K562 (cell line): Measurements from ENCODE around the gene MPIG6B. TPM values are rescaled to one million over a fixed set of nuclear protein-coding genes. Genes with fewer than 3 reads are reported as not detected.

Experiments used
- ARHGAP35 ChIP-seq: fragments of 450-650 bp; IDR thresholded peaks from 2 replicates; pipeline ENCODE4 v1.6.1; 2018; ENCODE audit not compliant: partially characterized antibody
- CAMTA2 ChIP-seq: fragments of 250-450 bp; sonication (Bioruptor Pico); conservative IDR thresholded peaks from 2 replicates; pipeline ENCODE4 v1.5.1; 2022
- CC2D1A ChIP-seq: fragments of 450-650 bp; IDR thresholded peaks from 2 replicates; pipeline ENCODE4 v1.6.1; 2017; ENCODE audit warnings: mild to moderate bottlenecking
- DACH1 ChIP-seq: fragments of 450-650 bp; IDR thresholded peaks from 2 replicates; pipeline ENCODE4 v1.6.1; 2018; ENCODE audit not compliant: partially characterized antibody
- FOXA1 ChIP-seq: fragments of 450-650 bp; IDR thresholded peaks from 2 replicates; pipeline ENCODE4 v1.6.1; 2016; ENCODE audit warnings: mild to moderate bottlenecking, borderline replicate concordance
- HLTF ChIP-seq: fragments of 450-650 bp; IDR thresholded peaks from 2 replicates; pipeline ENCODE4 v1.6.1; 2016
- HNRNPL ChIP-seq: fragments of 200-400 bp; formaldehyde crosslinking; IDR thresholded peaks from 2 replicates; pipeline ENCODE4 v1.6.1; 2017; ENCODE audit warnings: low read depth, mild to moderate bottlenecking, low read length
- JUNB ChIP-seq: fragments of 450-650 bp; formaldehyde crosslinking; conservative IDR thresholded peaks from 2 replicates; pipeline ENCODE4 v1.4.0; 2020; ENCODE audit warnings: mild to moderate bottlenecking
- KLF6 ChIP-seq: fragments of 250-450 bp; sonication (Bioruptor Pico); IDR thresholded peaks from 2 replicates; pipeline ENCODE4 v1.4.0; 2020; ENCODE audit warnings: mild to moderate bottlenecking, moderate library complexity, borderline replicate concordance
- MED1 ChIP-seq: sonication (generic); formaldehyde crosslinking; IDR thresholded peaks from 2 replicates; pipeline ENCODE4 v1.8.1; 2023; ENCODE audit warnings: missing genetic modification reagents, borderline replicate concordance
- SRSF7 ChIP-seq: fragments of 200-400 bp; formaldehyde crosslinking; optimal IDR thresholded peaks from 2 replicates; pipeline ENCODE3; 2017; ENCODE audit warnings: mild to moderate bottlenecking, low read depth, low read length
- TAF9B ChIP-seq: fragments of 450-650 bp; IDR thresholded peaks from 2 replicates; pipeline ENCODE4 v1.6.1; 2018; ENCODE audit warnings: mild to moderate bottlenecking; ENCODE audit not compliant: partially characterized antibody
- ZNF431 ChIP-seq: sonication (generic); formaldehyde crosslinking; IDR thresholded peaks from 2 replicates; pipeline ENCODE4 v1.8.0; 2022; ENCODE audit warnings: mild to moderate bottlenecking, missing genetic modification reagents
- ZNF695 ChIP-seq: fragments of 450-650 bp; formaldehyde crosslinking; IDR thresholded peaks from 2 replicates; pipeline ENCODE4 v1.4.0; 2020; ENCODE audit warnings: mild to moderate bottlenecking, moderate library complexity
- ZNF696 ChIP-seq: fragments of 250-450 bp; sonication (Bioruptor Pico); conservative IDR thresholded peaks from 2 replicates; pipeline ENCODE4 v1.4.0; 2020; ENCODE audit warnings: mild to moderate bottlenecking, moderate library complexity
- polyA plus RNA-seq, 8 experiments: library from polyadenylated mRNA; depleted of rRNA in 4 of 8; stranded (reverse) in 5 of 8; unstranded in 3 of 8; fragments of >200 nt; fragmentation: Nextera tagmentation in 2 of 8; fragmentation: Illumina TruSeq in 1 of 8; extraction: Ambion mirVana in 2 of 8; extraction: Trizol in 1 of 8; gene quantifications; 2 replicates each; pipeline versions ENCODE4 v1.2.1 to v1.2.3, GENCODE V29; 2011 to 2014; ENCODE audit warnings: inconsistent platforms in 1 of 8, missing spikeins in 1 of 8
- total RNA-seq, 7 experiments: library from RNA; depleted of rRNA in 6 of 7; stranded (reverse); fragments of >200 nt in 6 of 7; fragmentation: Illumina TruSeq in 2 of 7; extraction: Trizol in 2 of 7; gene quantifications; 2 replicates each; pipeline versions ENCODE4 v1.2.1 to v1.2.3, GENCODE V29; 2011 to 2021; ENCODE audit warnings: low replicate concordance in 1 of 7
- TF ChIP-seq, protein P1 (sequence below): sonication (generic); formaldehyde crosslinking; IDR thresholded peaks from 2 replicates; pipeline ENCODE4 v1.8.1; 2023; ENCODE audit warnings: mild to moderate bottlenecking, missing genetic modification reagents
- TF ChIP-seq, protein P2 (sequence below): fragments of 450-650 bp; formaldehyde crosslinking; IDR thresholded peaks from 2 replicates; pipeline ENCODE4 v1.4.0; 2020; ENCODE audit warnings: mild to moderate bottlenecking
- TF ChIP-seq, protein P3 (sequence below): fragments of 450-650 bp; IDR thresholded peaks from 2 replicates; pipeline ENCODE4 v1.6.1; 2017; ENCODE audit warnings: mild to moderate bottlenecking, moderate library complexity
- TF ChIP-seq, protein P4 (sequence below): fragments of 250-450 bp; sonication (Bioruptor Pico); IDR thresholded peaks from 2 replicates; pipeline ENCODE4 v1.6.1; 2021; ENCODE audit warnings: mild to moderate bottlenecking
- TF ChIP-seq, protein P5 (sequence below): fragments of 450-650 bp; IDR thresholded peaks from one replicate; pipeline ENCODE4 v1.6.1; 2018; ENCODE audit warnings: mild to moderate bottlenecking, moderate library complexity; ENCODE audit not compliant: partially characterized antibody
- TF ChIP-seq, protein P6 (sequence below): fragments of 250-450 bp; sonication (Bioruptor Pico); IDR thresholded peaks from 2 replicates; pipeline ENCODE4 v1.5.0; 2021

MPIG6B gene
- total and polyA plus RNA-seq, 9 of the 15 experiments (the other 6 are each of a cell fraction or from before 2014, with no cell fraction given) = 0.11 to 1.2 (median 0.28) TPM; not detected in 1

DNA sequence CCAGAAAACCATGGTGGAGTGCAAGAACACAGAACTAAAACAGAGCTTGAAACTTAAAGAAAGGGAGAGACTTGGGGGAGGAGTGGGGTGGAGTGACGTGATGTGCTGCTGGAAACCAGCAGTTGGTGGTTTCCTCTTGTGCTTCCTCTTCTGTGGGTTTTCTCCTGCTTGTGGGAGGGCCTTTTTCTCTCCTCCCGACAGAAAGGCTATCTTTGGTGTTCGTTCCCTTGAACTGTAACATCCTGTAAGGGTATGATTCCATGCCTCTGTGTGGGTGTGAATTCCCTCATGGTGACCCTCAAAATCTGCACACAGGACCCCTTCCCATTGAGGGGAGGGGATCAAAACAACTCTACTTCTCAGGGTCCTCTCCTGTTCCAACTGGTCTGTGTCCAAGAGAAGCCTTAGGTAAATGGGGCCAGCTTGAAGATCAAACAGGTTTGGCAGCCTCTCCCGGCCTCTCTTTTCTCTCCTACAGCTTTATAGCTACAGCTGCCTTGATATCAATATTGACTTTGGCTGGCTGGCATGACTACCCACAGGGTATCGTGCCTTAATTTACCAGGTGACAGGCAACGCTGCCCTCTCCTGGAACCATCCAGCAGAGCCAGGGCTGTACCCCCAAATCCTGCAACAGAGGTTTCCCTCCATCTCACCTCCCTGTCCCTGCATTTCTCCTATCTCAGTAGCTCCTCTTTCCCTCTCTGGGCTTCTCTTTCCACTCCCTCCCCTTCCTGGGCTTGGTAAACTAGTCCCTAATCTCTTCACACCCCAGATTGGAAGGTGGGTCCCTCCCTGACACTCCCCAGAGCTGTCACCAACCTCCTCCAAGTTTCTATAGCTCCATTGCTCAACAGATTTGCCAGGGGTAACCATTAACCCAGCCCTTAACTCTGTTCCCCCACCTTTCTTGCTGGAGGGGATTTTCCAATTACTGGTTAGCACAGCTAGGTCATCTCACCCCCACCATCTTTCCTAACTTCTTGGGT is 15.1 kb downstream of the MPIG6B start (continued):
- TF ChIP-seq, protein P1, sequence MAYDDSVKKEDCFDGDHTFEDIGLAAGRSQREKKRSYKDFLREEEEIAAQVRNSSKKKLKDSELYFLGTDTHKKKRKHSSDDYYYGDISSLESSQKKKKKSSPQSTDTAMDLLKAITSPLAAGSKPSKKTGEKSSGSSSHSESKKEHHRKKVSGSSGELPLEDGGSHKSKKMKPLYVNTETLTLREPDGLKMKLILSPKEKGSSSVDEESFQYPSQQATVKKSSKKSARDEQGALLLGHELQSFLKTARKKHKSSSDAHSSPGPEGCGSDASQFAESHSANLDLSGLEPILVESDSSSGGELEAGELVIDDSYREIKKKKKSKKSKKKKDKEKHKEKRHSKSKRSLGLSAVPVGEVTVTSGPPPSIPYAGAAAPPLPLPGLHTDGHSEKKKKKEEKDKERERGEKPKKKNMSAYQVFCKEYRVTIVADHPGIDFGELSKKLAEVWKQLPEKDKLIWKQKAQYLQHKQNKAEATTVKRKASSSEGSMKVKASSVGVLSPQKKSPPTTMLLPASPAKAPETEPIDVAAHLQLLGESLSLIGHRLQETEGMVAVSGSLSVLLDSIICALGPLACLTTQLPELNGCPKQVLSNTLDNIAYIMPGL (CRISPR knock-in tag) = 0 out of 2 replicates have a peak, but pooled peaks have one; percentile 30
- no peak for TF ChIP-seq TAF9B
- TF ChIP-seq, protein P2, sequence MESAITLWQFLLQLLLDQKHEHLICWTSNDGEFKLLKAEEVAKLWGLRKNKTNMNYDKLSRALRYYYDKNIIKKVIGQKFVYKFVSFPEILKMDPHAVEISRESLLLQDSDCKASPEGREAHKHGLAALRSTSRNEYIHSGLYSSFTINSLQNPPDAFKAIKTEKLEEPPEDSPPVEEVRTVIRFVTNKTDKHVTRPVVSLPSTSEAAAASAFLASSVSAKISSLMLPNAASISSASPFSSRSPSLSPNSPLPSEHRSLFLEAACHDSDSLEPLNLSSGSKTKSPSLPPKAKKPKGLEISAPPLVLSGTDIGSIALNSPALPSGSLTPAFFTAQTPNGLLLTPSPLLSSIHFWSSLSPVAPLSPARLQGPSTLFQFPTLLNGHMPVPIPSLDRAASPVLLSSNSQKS = no peak
- TF ChIP-seq KLF6 (CRISPR knock-in tag) = peak; percentile 5; the same call in 1 of the 2 replicates
- TF ChIP-seq, protein P3, sequence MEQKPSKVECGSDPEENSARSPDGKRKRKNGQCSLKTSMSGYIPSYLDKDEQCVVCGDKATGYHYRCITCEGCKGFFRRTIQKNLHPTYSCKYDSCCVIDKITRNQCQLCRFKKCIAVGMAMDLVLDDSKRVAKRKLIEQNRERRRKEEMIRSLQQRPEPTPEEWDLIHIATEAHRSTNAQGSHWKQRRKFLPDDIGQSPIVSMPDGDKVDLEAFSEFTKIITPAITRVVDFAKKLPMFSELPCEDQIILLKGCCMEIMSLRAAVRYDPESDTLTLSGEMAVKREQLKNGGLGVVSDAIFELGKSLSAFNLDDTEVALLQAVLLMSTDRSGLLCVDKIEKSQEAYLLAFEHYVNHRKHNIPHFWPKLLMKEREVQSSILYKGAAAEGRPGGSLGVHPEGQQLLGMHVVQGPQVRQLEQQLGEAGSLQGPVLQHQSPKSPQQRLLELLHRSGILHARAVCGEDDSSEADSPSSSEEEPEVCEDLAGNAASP = no peak
- TF ChIP-seq, protein P4, sequence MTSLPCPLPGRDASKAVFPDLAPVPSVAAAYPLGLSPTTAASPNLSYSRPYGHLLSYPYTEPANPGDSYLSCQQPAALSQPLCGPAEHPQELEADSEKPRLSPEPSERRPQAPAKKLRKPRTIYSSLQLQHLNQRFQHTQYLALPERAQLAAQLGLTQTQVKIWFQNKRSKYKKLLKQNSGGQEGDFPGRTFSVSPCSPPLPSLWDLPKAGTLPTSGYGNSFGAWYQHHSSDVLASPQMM (CRISPR knock-in tag) = no peak
- TF ChIP-seq JUNB (CRISPR knock-in tag) = no peak; the same call in 1 of the 2 replicates
- TF ChIP-seq, protein P5, sequence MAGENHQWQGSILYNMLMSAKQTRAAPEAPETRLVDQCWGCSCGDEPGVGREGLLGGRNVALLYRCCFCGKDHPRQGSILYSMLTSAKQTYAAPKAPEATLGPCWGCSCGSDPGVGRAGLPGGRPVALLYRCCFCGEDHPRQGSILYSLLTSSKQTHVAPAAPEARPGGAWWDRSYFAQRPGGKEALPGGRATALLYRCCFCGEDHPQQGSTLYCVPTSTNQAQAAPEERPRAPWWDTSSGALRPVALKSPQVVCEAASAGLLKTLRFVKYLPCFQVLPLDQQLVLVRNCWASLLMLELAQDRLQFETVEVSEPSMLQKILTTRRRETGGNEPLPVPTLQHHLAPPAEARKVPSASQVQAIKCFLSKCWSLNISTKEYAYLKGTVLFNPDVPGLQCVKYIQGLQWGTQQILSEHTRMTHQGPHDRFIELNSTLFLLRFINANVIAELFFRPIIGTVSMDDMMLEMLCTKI = no peak
- peak; percentile 82 for TF ChIP-seq HLTF
- no peak for TF ChIP-seq CAMTA2 (CRISPR knock-in tag)
- TF ChIP-seq FOXA1 = no peak
- no peak for TF ChIP-seq DACH1
- TF ChIP-seq ZNF695 (CRISPR knock-in tag) = no peak
- TF ChIP-seq, protein P6, sequence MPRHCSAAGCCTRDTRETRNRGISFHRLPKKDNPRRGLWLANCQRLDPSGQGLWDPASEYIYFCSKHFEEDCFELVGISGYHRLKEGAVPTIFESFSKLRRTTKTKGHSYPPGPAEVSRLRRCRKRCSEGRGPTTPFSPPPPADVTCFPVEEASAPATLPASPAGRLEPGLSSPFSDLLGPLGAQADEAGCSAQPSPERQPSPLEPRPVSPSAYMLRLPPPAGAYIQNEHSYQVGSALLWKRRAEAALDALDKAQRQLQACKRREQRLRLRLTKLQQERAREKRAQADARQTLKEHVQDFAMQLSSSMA (CRISPR knock-in tag) = no peak
- no peak for TF ChIP-seq MED1
- no peak for TF ChIP-seq SRSF7
- TF ChIP-seq ZNF696 (CRISPR knock-in tag) = no peak
- TF ChIP-seq CC2D1A = peak; percentile 39; the same call in 1 of the 2 replicates
- TF ChIP-seq HNRNPL = 0 out of 2 replicates have a peak, but pooled peaks have one; percentile 37
- TF ChIP-seq ZNF431 (CRISPR knock-in tag) = no peak
- TF ChIP-seq ARHGAP35 = no peak
